K562 (cell line): ENCODE results near the gene NFRKB. TPM values are rescaled to one million over a fixed set of nuclear protein-coding genes. Genes with fewer than 3 reads are reported as not detected.

Experiments
- CBFA2T2 ChIP-seq: fragments of 450-650 bp; conservative IDR thresholded peaks from 2 replicates; pipeline ENCODE4 v1.6.1; 2017; ENCODE audit warnings: mild to moderate bottlenecking
- CEBPZ ChIP-seq: fragments of 150-350 bp; IDR thresholded peaks from 2 replicates; pipeline ENCODE4 v1.6.1; 2014; ENCODE audit warnings: low read depth, mild to moderate bottlenecking, low read length, borderline replicate concordance
- CTCFL ChIP-seq: IDR thresholded peaks from 2 replicates; pipeline ENCODE4 v1.6.1; 2011; ENCODE audit warnings: borderline replicate concordance, low read depth, mild to moderate bottlenecking, moderate library complexity, low read length; ENCODE audit not compliant: insufficient read depth, poor library complexity, severe bottlenecking
- FIP1L1 ChIP-seq: fragments of 200-400 bp; formaldehyde crosslinking; IDR thresholded peaks from 2 replicates; pipeline ENCODE4 v1.6.1; 2018; ENCODE audit warnings: mild to moderate bottlenecking, low read depth, low read length; ENCODE audit not compliant: poor library complexity, severe bottlenecking
- HDAC1 ChIP-seq, 2 experiments: fragments of 450-650 bp; IDR thresholded peaks; 2 replicates each; pipeline ENCODE4 v1.6.1; 2016 to 2017; ENCODE audit warnings: inconsistent platforms in 1 of 2, mild to moderate bottlenecking in 1 of 2, moderate library complexity in 1 of 2
- HMG20A ChIP-seq: fragments of 450-650 bp; formaldehyde crosslinking; conservative IDR thresholded peaks from 2 replicates; pipeline ENCODE4 v1.4.0; 2020; ENCODE audit warnings: mild to moderate bottlenecking, mixed read lengths
- KAT7 ChIP-seq: sonication (generic); formaldehyde crosslinking; IDR thresholded peaks from 2 replicates; pipeline ENCODE4 v1.8.0; 2022; ENCODE audit warnings: missing genetic modification reagents, mild to moderate bottlenecking, borderline replicate concordance
- MCM5 ChIP-seq: fragments of 450-650 bp; IDR thresholded peaks from 2 replicates; pipeline ENCODE4 v1.6.1; 2016; ENCODE audit warnings: low read depth
- MLLT1 ChIP-seq, 2 experiments: fragments of 450-650 bp; IDR thresholded peaks; 2 replicates each; pipeline ENCODE4 v1.6.1; 2016
- MNT ChIP-seq, 2 experiments: fragments of 450-650 bp; conservative IDR thresholded peaks; 2 replicates each; pipeline ENCODE4 v1.6.1; 2017; ENCODE audit warnings: mild to moderate bottlenecking in 2 of 2, moderate library complexity in 2 of 2
- MYNN ChIP-seq, 2 experiments: sonication (generic); formaldehyde crosslinking in 1 of 2; IDR thresholded peaks; 2 replicates each; pipeline versions ENCODE4 v1.5.0 to v1.6.1; 2016 to 2020; ENCODE audit warnings: antibody characterized with exemption in 1 of 2, missing genetic modification reagents in 1 of 2
- NUFIP1 ChIP-seq: fragments of 450-650 bp; IDR thresholded peaks from 2 replicates; pipeline ENCODE4 v1.6.1; 2018; ENCODE audit not compliant: partially characterized antibody
- PKNOX1 ChIP-seq: fragments of 450-650 bp; IDR thresholded peaks from 2 replicates; pipeline ENCODE4 v1.6.1; 2016
- PML ChIP-seq: IDR thresholded peaks from 2 replicates; pipeline ENCODE4 v1.6.1; 2012; ENCODE audit warnings: low read length, inconsistent platforms
- RFX1 ChIP-seq: fragments of 450-650 bp; IDR thresholded peaks from 2 replicates; pipeline ENCODE4 v1.6.1; 2016; ENCODE audit warnings: mild to moderate bottlenecking, moderate library complexity
- SMARCE1 ChIP-seq: fragments of 450-650 bp; IDR thresholded peaks from 2 replicates; pipeline ENCODE4 v1.7.1; 2016; ENCODE audit warnings: mild to moderate bottlenecking
- TCF3 ChIP-seq: sonication (generic); formaldehyde crosslinking; IDR thresholded peaks from 2 replicates; pipeline ENCODE4 v1.4.0; 2020; ENCODE audit warnings: mild to moderate bottlenecking, missing genetic modification reagents
- polyA plus RNA-seq, 8 experiments: library from polyadenylated mRNA; depleted of rRNA in 4 of 8; stranded (reverse) in 5 of 8; unstranded in 3 of 8; fragments of >200 nt; fragmentation: Nextera tagmentation in 2 of 8; fragmentation: Illumina TruSeq in 1 of 8; extraction: Ambion mirVana in 2 of 8; extraction: Trizol in 1 of 8; gene quantifications; 2 replicates each; pipeline versions ENCODE4 v1.2.1 to v1.2.3, GENCODE V29; 2011 to 2014; ENCODE audit warnings: inconsistent platforms in 1 of 8, missing spikeins in 1 of 8
- total RNA-seq, 7 experiments: library from RNA; depleted of rRNA in 6 of 7; stranded (reverse); fragments of >200 nt in 6 of 7; fragmentation: Illumina TruSeq in 2 of 7; extraction: Trizol in 2 of 7; gene quantifications; 2 replicates each; pipeline versions ENCODE4 v1.2.1 to v1.2.3, GENCODE V29; 2011 to 2021; ENCODE audit warnings: low replicate concordance in 1 of 7

Gene NFRKB
- total and polyA plus RNA-seq, 9 of the 15 experiments (the other 6 are each of a cell fraction or from before 2014, with no cell fraction given), result 7.1 to 42.6 (median 23.9) TPM

- TF ChIP-seq SMARCE1 (peak; percentile 69; the same call in 1 of the 2 replicates), HDAC1 (IDR thresholded peaks at IDR 0.05) (peak in 1 of 2 experiments; percentile 84; a peak in 2 of 4 replicates), NUFIP1 (no peak), MNT (conservative IDR thresholded peaks at IDR 0.05) (peak in 1 of 2 experiments; percentile 26; a peak in 1 of 4 replicates), PML (peak; percentile 25; the same call in 1 of the 2 replicates), MLLT1 (IDR thresholded peaks at IDR 0.05) (peak in 1 of 2 experiments; percentile 88; a peak in 2 of 4 replicates), FIP1L1 (no peak), HMG20A (CRISPR knock-in tag) (peak; percentile 85), KAT7 (no peak), PKNOX1 (peak; percentile 49; the same call in 1 of the 2 replicates), CEBPZ (no peak), MYNN (IDR thresholded peaks at IDR 0.05) (no peak), MYNN (CRISPR knock-in tag; IDR thresholded peaks at IDR 0.05) (no peak), RFX1 (no peak), CBFA2T2 (peak; percentile 51), MCM5 (no peak), CTCFL (no peak), TCF3 (CRISPR knock-in tag) (peak; percentile 40)
Observed at GRCh38 chr11:129846508-129847335, 48.7 kb downstream of the NFRKB start (continued).
